BJ (cell line): ENCODE measurements around the gene AMFR. TPM values are rescaled to one million over a fixed set of nuclear protein-coding genes. Genes with fewer than 3 reads are reported as not detected.
"Not testable (repeated sequence)": the region's sequence is repeated elsewhere in the genome, so short reads cannot be mapped to it uniquely, and the experiment has no call there.

ENCODE experiments used
- CTCF ChIA-PET: fragments of 350-600 bp; formaldehyde crosslinking; extraction: SDS; loops from one replicate; lab custom pipeline; 2021; ENCODE audit warnings: antibody characterized with exemption, inconsistent platforms; lab: Yijun Ruan, JAX
- POLR2A ChIA-PET: fragments of 300-600 bp; sonication (Branson Sonifier 250); formaldehyde crosslinking; extraction: SDS; loops from one replicate; lab custom pipeline; 2021; ENCODE audit warnings: antibody characterized with exemption; lab: Charles Lee
- DNase-seq: peaks from one replicate; pipeline ENCODE4 v3.0.0-alpha.2; 2011; ENCODE audit warnings: low read depth
- H3K27me3 ChIP-seq: 2 replicates; pipeline ENCODE4 v1.6.0; 2011; ENCODE audit warnings: low read length; ENCODE audit not compliant: control insufficient read depth, insufficient read depth
- H3K36me3 ChIP-seq: 2 replicates; pipeline ENCODE4 v1.5.1; 2011; ENCODE audit warnings: low read length; ENCODE audit not compliant: control insufficient read depth, insufficient read depth
- H3K4me3 ChIP-seq: 2 replicates; pipeline ENCODE4 v1.5.1; 2011; ENCODE audit warnings: low read depth, mild to moderate bottlenecking, control low read depth, low read length
- polyA plus RNA-seq: library from polyadenylated mRNA; depleted of rRNA; stranded (reverse); fragments of >200 nt; gene quantifications from 2 replicates; pipeline ENCODE4 v1.2.3, GENCODE V29; 2011
- TF ChIP-seq, protein P1 (sequence below): IDR thresholded peaks from 2 replicates; pipeline ENCODE4 v1.5.1; 2011; ENCODE audit warnings: low read depth, mild to moderate bottlenecking, control low read depth, inconsistent platforms, low read length, moderate library complexity; ENCODE audit not compliant: insufficient read depth

The AMFR gene
- polyA plus RNA-seq, 1 experiment = 130 TPM

GRCh38 chr16:56387396-56387795, 37.9 kb downstream of the AMFR start:
- no peak overlapping the region for H3K4me3 ChIP-seq
- POLR2A ChIA-PET = no interaction called here
- H3K36me3 ChIP-seq = peaks cover 4% of the 10 kb centered on the region
- DNase-seq = no peak
- TF ChIP-seq, protein P1, sequence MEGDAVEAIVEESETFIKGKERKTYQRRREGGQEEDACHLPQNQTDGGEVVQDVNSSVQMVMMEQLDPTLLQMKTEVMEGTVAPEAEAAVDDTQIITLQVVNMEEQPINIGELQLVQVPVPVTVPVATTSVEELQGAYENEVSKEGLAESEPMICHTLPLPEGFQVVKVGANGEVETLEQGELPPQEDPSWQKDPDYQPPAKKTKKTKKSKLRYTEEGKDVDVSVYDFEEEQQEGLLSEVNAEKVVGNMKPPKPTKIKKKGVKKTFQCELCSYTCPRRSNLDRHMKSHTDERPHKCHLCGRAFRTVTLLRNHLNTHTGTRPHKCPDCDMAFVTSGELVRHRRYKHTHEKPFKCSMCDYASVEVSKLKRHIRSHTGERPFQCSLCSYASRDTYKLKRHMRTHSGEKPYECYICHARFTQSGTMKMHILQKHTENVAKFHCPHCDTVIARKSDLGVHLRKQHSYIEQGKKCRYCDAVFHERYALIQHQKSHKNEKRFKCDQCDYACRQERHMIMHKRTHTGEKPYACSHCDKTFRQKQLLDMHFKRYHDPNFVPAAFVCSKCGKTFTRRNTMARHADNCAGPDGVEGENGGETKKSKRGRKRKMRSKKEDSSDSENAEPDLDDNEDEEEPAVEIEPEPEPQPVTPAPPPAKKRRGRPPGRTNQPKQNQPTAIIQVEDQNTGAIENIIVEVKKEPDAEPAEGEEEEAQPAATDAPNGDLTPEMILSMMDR = no peak
- H3K27me3 ChIP-seq = no peaks in the 10 kb centered on the region
- CTCF ChIA-PET = interaction anchor here (1.3 kb wide), 1 partner anchor 55 kb away, joined by 3 read pairs; no protein-coding TSS in a partner anchor

GRCh38 chr16:56384074-56384721, 41.1 kb downstream of the AMFR start:
- Histone ChIP-seq H3K4me3 (no peak overlapping the region), H3K36me3 (peaks cover 8% of the 10 kb centered on the region), H3K27me3 (no peaks in the 10 kb centered on the region)
- no peak for DNase-seq
- ChIA-PET POLR2A (no interaction called here), CTCF (interaction anchor here (0.6 kb wide), 1 partner anchor 13 kb away, joined by 3 read pairs; no protein-coding TSS in a partner anchor)
- TF ChIP-seq, protein P1 = no peak

- Histone ChIP-seq H3K27me3 (no peaks in the 10 kb centered on the region), H3K36me3 (peaks cover 8% of the 10 kb centered on the region), H3K4me3 (no peak overlapping the region)
- no peak for DNase-seq
- POLR2A ChIA-PET = no interaction called here
- TF ChIP-seq, protein P1 = no peak
- CTCF ChIA-PET = no interaction called here
Measured at GRCh38 chr16:56382901-56383355, 42.4 kb downstream of the AMFR start.

- H3K4me3 ChIP-seq = no peak overlapping the region
- TF ChIP-seq, protein P1 = no peak
- POLR2A ChIA-PET = no interaction called here
- CTCF ChIA-PET = no interaction called here
- H3K36me3 ChIP-seq = peaks cover 8% of the 10 kb centered on the region
- no peak for DNase-seq
- no peaks in the 10 kb centered on the region for H3K27me3 ChIP-seq
Measured at GRCh38 chr16:56382459-56382858, 42.9 kb downstream of the AMFR start.

DNA sequence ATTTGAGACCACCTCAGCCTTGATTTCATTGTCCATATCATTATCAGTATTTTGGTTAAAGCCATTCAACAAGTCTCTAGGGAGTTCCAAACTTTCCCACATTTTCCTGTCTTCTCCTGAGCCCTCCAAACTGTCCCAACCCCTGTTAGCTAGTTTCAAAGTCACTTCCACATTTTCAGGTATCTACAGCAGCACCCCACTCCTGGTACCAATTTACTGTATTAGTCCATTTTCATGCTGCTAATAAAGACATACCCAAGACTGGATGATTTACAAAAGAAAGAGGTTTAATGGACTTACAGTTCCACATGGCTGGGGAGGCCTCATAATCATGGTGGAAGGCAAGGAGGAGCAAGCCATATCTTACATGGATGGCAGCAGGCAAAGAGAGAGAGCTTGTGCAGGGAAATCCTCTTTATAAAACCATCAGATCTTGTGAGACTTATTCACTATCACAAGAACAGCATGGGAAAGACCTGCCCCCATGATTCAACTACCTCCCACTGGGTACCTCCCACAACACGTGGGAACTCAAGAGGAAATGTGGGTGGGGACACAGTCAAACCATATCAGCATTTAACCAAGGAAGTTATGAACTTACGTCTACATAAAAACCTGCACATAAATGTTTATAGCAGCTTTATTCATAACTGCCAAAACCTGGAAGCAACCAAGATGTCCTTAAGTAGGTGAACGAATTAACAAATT, 44.4 kb downstream of the AMFR start:
- POLR2A ChIA-PET, CTCF ChIA-PET, DNase-seq, H3K27me3 ChIP-seq, H3K36me3 ChIP-seq, H3K4me3 ChIP-seq: not testable (repeated sequence)

DNA sequence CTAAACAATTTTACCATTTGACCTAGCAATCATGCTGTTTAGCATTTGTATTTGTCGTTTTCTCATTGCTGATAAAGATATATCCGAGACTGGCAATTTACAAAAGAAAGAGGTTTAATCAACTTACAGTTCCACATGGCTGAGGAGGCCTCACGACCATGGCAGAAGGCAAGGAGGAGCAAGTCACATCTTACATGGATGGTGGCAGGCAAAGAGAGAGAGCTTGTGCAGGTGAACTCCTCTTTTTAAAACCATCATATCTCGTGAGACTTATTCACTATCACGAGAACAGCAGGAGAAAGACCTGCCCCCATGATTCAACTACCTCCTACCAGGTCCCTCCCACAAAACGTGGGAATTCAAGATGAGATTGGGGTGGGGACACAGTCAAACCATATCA, 46.3 kb downstream of the AMFR start:
- H3K4me3 ChIP-seq, H3K27me3 ChIP-seq, DNase-seq, POLR2A ChIA-PET, H3K36me3 ChIP-seq: not testable (repeated sequence)
- CTCF ChIA-PET = interaction anchor here (0.6 to 1.6 kb wide), 4 partner anchors 8 to 168 kb away, joined by 3 to 6 read pairs (median 4); no protein-coding TSS in a partner anchor

- CTCF ChIA-PET = interaction anchor here (2.2 kb wide), 1 partner anchor 19 kb away, joined by 6 read pairs; no protein-coding TSS in a partner anchor
- DNase-seq, H3K36me3 ChIP-seq: not testable (repeated sequence)
Measured at GRCh38 chr16:56375792-56376191, 49.6 kb downstream of the AMFR start.

More at GRCh38 chr16:56375792-56376191, 49.6 kb downstream of the AMFR start:
- H3K27me3 ChIP-seq, POLR2A ChIA-PET, H3K4me3 ChIP-seq: not testable (repeated sequence)
